ENCODE data around the gene BCAP29.
"Not testable (repeated sequence)": the region's sequence is repeated elsewhere in the genome, so short reads cannot be mapped to it uniquely, and the experiment has no call there.

Gene BCAP29

GRCh38 chr7:107615910-107616680 lies 36.0 kb downstream of the BCAP29 start:
- in situ Hi-C loops (cut with MboI; ENCODE audit: low sequenced_read_pairs) = no loop called here

GRCh38 chr7:107622429-107622828 lies 42.4 kb downstream of the BCAP29 start:
- in situ Hi-C loops (cut with MboI; ENCODE audit: low sequenced_read_pairs) = no loop called here

- in situ Hi-C loops (cut with MboI; ENCODE audit: low sequenced_read_pairs) = no loop called here
Measured at GRCh38 chr7:107622894-107623293, 42.8 kb downstream of the BCAP29 start.

- in situ Hi-C loops (cut with MboI; ENCODE audit: low sequenced_read_pairs) = no loop called here
Measured at GRCh38 chr7:107627002-107627401, 47.0 kb downstream of the BCAP29 start.

- in situ Hi-C loops (cut with MboI; ENCODE audit: low sequenced_read_pairs) = no loop called here
Measured at GRCh38 chr7:107628461-107629064, 48.5 kb downstream of the BCAP29 start.

- in situ Hi-C loops (cut with MboI; ENCODE audit: low sequenced_read_pairs) = no loop called here
Measured at GRCh38 chr7:107630342-107630741, 50.3 kb downstream of the BCAP29 start.

GRCh38 chr7:107631588-107632491 lies 51.8 kb downstream of the BCAP29 start:
- in situ Hi-C loops (cut with MboI; ENCODE audit: low sequenced_read_pairs) = no loop called here

GRCh38 chr7:107632492-107632865 lies 52.4 kb downstream of the BCAP29 start:
- in situ Hi-C loops (cut with MboI; ENCODE audit: low sequenced_read_pairs) = no loop called here

- in situ Hi-C loops (cut with MboI; ENCODE audit: low sequenced_read_pairs) = no loop called here
Measured at GRCh38 chr7:107638594-107638993, 58.5 kb downstream of the BCAP29 start.

GRCh38 chr7:107639070-107639469 lies 59.0 kb downstream of the BCAP29 start:
- in situ Hi-C loops (cut with MboI; ENCODE audit: low sequenced_read_pairs) = not testable (repeated sequence)

GRCh38 chr7:107641676-107642075 lies 61.6 kb downstream of the BCAP29 start:
- in situ Hi-C loops (cut with MboI; ENCODE audit: low sequenced_read_pairs) = no loop called here

- in situ Hi-C loops (cut with MboI; ENCODE audit: low sequenced_read_pairs) = no loop called here
Measured at GRCh38 chr7:107642501-107642900, 62.5 kb downstream of the BCAP29 start.

- in situ Hi-C loops (cut with MboI; ENCODE audit: low sequenced_read_pairs) = no loop called here
Measured at GRCh38 chr7:107643407-107643806, 63.4 kb downstream of the BCAP29 start.

GRCh38 chr7:107643938-107644308 lies 63.9 kb downstream of the BCAP29 start:
- in situ Hi-C loops (cut with MboI; ENCODE audit: low sequenced_read_pairs) = no loop called here

- in situ Hi-C loops (cut with MboI; ENCODE audit: low sequenced_read_pairs) = no loop called here
Measured at GRCh38 chr7:107644309-107644974, 64.4 kb downstream of the BCAP29 start.

- in situ Hi-C loops (cut with MboI; ENCODE audit: low sequenced_read_pairs) = no loop called here
Measured at GRCh38 chr7:107652642-107653041, 72.6 kb downstream of the BCAP29 start.

- in situ Hi-C loops (cut with MboI; ENCODE audit: low sequenced_read_pairs) = no loop called here
Measured at GRCh38 chr7:107658467-107658866, 78.4 kb downstream of the BCAP29 start.

GRCh38 chr7:107659666-107660065 lies 79.6 kb downstream of the BCAP29 start:
- in situ Hi-C loops (cut with MboI; ENCODE audit: low sequenced_read_pairs) = no loop called here

GRCh38 chr7:107660381-107661080 lies 80.5 kb downstream of the BCAP29 start, which contains the start of gene SLC26A4:
Gene SLC26A4 (plus strand): TSS chr7:107660828. CDS start chr7:107661642, 814 bp downstream.
- in situ Hi-C loops (cut with MboI; ENCODE audit: low sequenced_read_pairs) = no loop called here

- in situ Hi-C loops (cut with MboI; ENCODE audit: low sequenced_read_pairs) = no loop called here
Measured at GRCh38 chr7:107661081-107661864, 81.2 kb downstream of the BCAP29 start.

Measured in HL-60/S4 treated with retinoic acid at 250 ng/mL for 4 days and 3 days (cell line).